H1 (cell line): ENCODE measurements around the gene C22orf39. TPM values are rescaled to one million over a fixed set of nuclear protein-coding genes. Genes with fewer than 3 reads are reported as not detected.

Source experiments
- CTCF ChIA-PET: fragments of 300-600 bp; sonication (Branson Sonifier 250); formaldehyde crosslinking; loops from one replicate; lab custom pipeline; 2021; ENCODE audit not compliant: partially characterized antibody; lab: Charles Lee
- POLR2A ChIA-PET: fragments of 300-600 bp; sonication (Branson Sonifier 250); formaldehyde crosslinking; loops from one replicate; lab custom pipeline; 2021; ENCODE audit warnings: inconsistent platforms; ENCODE audit not compliant: partially characterized antibody; lab: Charles Lee
- DNase-seq, 2 experiments: peaks; one replicate each; pipeline versions ENCODE4 v3.0.0 to v3.0.0-alpha.2; 2010 to 2022; ENCODE audit warnings: low spot score in 2 of 2, low read depth in 1 of 2, mixed read lengths in 1 of 2
- FAIRE-seq: peaks from 2 replicates; lab custom pipeline; 2011; peaks lifted over from hg19 to GRCh38; lab: Jason Lieb, UNC
- H2AFZ ChIP-seq: 2 replicates; pipeline ENCODE4 v1.8.1; 2012; ENCODE audit warnings: low read length, inconsistent platforms
- H2AK5ac ChIP-seq: 2 replicates; pipeline ENCODE4 v1.6.1; 2013; ENCODE audit warnings: low read depth, low read length
- H2BK120ac ChIP-seq: replicated peaks from 2 replicates; pipeline ENCODE3; 2013; ENCODE audit warnings: low read depth, low read length, inconsistent platforms
- H2BK12ac ChIP-seq: 2 replicates; pipeline ENCODE4 v1.6.1; 2013; ENCODE audit warnings: low read depth, low read length
- H2BK15ac ChIP-seq: 2 replicates; pipeline ENCODE4 v1.6.1; 2013; ENCODE audit warnings: low read length
- H2BK20ac ChIP-seq: 2 replicates; pipeline ENCODE4 v1.6.1; 2013; ENCODE audit warnings: low read length
- H2BK5ac ChIP-seq: 2 replicates; pipeline ENCODE4 v1.6.1; 2013; ENCODE audit warnings: low read depth, low read length
- H3K14ac ChIP-seq: 2 replicates; pipeline ENCODE4 v1.6.1; 2013; ENCODE audit warnings: inconsistent platforms; ENCODE audit not compliant: insufficient read length
- H3K18ac ChIP-seq: 2 replicates; pipeline ENCODE4 v1.6.1; 2013; ENCODE audit warnings: low read length; ENCODE audit errors: extremely low read depth
- H3K23ac ChIP-seq: 2 replicates; pipeline ENCODE4 v1.6.1; 2013; ENCODE audit warnings: inconsistent platforms; ENCODE audit not compliant: insufficient read length
- H3K23me2 ChIP-seq: 2 replicates; pipeline ENCODE4 v1.6.1; 2013; ENCODE audit warnings: low read depth, low read length
- H3K27ac ChIP-seq: 2 replicates; pipeline ENCODE4 v1.6.1; 2011; ENCODE audit warnings: low read depth, low read length, inconsistent platforms
- H3K27me3 ChIP-seq, 4 experiments: replicated peaks in 1 of 4; 1 replicate in 1 of 4; 2 replicates in 3 of 4; pipeline versions ENCODE4 v1.6.1 to v1.8.1; 2011 to 2013; ENCODE audit warnings: low read length in 3 of 4, mild to moderate bottlenecking in 3 of 4, inconsistent platforms in 2 of 4, mixed read lengths in 2 of 4, moderate library complexity in 1 of 4; ENCODE audit not compliant: control insufficient read depth in 3 of 4, insufficient read depth in 3 of 4; ENCODE audit errors: extremely low read depth in 1 of 4
- H3K36me3 ChIP-seq, 4 experiments: 2 replicates each; pipeline versions ENCODE4 v1.6.1 to v1.8.1; 2011 to 2013; ENCODE audit warnings: mild to moderate bottlenecking in 4 of 4, low read length in 3 of 4, moderate library complexity in 2 of 4, control low read depth in 1 of 4, inconsistent platforms in 1 of 4; ENCODE audit not compliant: insufficient read depth in 4 of 4, control insufficient read depth in 2 of 4
- H3K4ac ChIP-seq: replicated peaks from 2 replicates; pipeline ENCODE3; 2013; ENCODE audit warnings: low read length, low read depth, mixed read lengths, inconsistent platforms; ENCODE audit not compliant: insufficient read length
- H3K4me1 ChIP-seq, 4 experiments: replicated peaks in 1 of 4; 1 replicate in 1 of 4; 2 replicates in 3 of 4; pipeline versions ENCODE4 v1.6.1 to v1.8.1; 2011 to 2013; ENCODE audit warnings: low read length in 3 of 4, inconsistent platforms in 2 of 4, mixed read lengths in 1 of 4; ENCODE audit not compliant: insufficient read depth in 4 of 4, control insufficient read depth in 3 of 4
- H3K4me2 ChIP-seq, 2 experiments: 2 replicates each; pipeline versions ENCODE4 v1.6.1 to v1.8.1; 2011 to 2013; ENCODE audit warnings: low read depth in 2 of 2, low read length in 2 of 2, control low read depth in 1 of 2, inconsistent platforms in 1 of 2, mild to moderate bottlenecking in 1 of 2; ENCODE audit not compliant: insufficient read depth in 1 of 2
- H3K4me3 ChIP-seq, 4 experiments: fragments of 200-600, 300-600 bp in 1 of 4; sonication (generic), shearing (Covaris generic), sonication (Bioruptor Twin) in 1 of 4; 2 replicates each; pipeline versions ENCODE4 v1.5.1 to v1.8.1; 2011 to 2016; ENCODE audit warnings: low read length in 4 of 4, low read depth in 3 of 4, control low read depth in 2 of 4, inconsistent platforms in 2 of 4, mild to moderate bottlenecking in 2 of 4, mixed read lengths in 1 of 4, moderate library complexity in 1 of 4; ENCODE audit not compliant: insufficient read depth in 2 of 4; ENCODE audit errors: extremely low read depth in 1 of 4
- H3K56ac ChIP-seq: replicated peaks from 2 replicates; pipeline ENCODE3; 2013; ENCODE audit warnings: low read depth, mild to moderate bottlenecking, mixed read lengths, low read length, inconsistent platforms; ENCODE audit not compliant: insufficient read length
- H3K79me1 ChIP-seq: 2 replicates; pipeline ENCODE4 v1.6.1; 2013; ENCODE audit warnings: low read depth, low read length, control low read depth
- H3K79me2 ChIP-seq, 2 experiments: 2 replicates each; pipeline versions ENCODE4 v1.6.1 to v1.8.1; 2012 to 2013; ENCODE audit warnings: low read length in 2 of 2, mild to moderate bottlenecking in 2 of 2, inconsistent platforms in 1 of 2; ENCODE audit not compliant: insufficient read depth in 2 of 2, control insufficient read depth in 1 of 2
- H3K9ac ChIP-seq, 4 experiments: replicated peaks in 1 of 4; 1 replicate in 1 of 4; 2 replicates in 3 of 4; pipeline versions ENCODE4 v1.6.1 to v1.8.1; 2011 to 2013; ENCODE audit warnings: low read depth in 3 of 4, low read length in 3 of 4, control low read depth in 2 of 4, mild to moderate bottlenecking in 2 of 4, moderate library complexity in 2 of 4, inconsistent platforms in 1 of 4; ENCODE audit errors: extremely low read depth in 1 of 4
- H3K9me3 ChIP-seq, 2 experiments: 2 replicates each; pipeline versions ENCODE4 v1.6.1 to v1.8.1; 2012 to 2013; ENCODE audit warnings: mild to moderate bottlenecking in 2 of 2, moderate library complexity in 2 of 2, control low read depth in 1 of 2, inconsistent platforms in 1 of 2, low read depth in 1 of 2, low read length in 1 of 2, mixed read lengths in 1 of 2; ENCODE audit not compliant: insufficient read depth in 2 of 2
- H4K20me1 ChIP-seq, 2 experiments: replicated peaks in 1 of 2; 2 replicates each; pipeline versions ENCODE3 to v1.8.1; 2011 to 2013; ENCODE audit warnings: inconsistent platforms in 2 of 2, low read length in 2 of 2, mild to moderate bottlenecking in 1 of 2; ENCODE audit not compliant: insufficient read depth in 2 of 2, control insufficient read depth in 1 of 2
- H4K5ac ChIP-seq: 2 replicates; pipeline ENCODE4 v1.6.1; 2013; ENCODE audit warnings: low read length, low read depth, mixed read lengths, inconsistent platforms; ENCODE audit not compliant: insufficient read length
- H4K8ac ChIP-seq: 2 replicates; pipeline ENCODE4 v1.8.0; 2013; ENCODE audit warnings: mild to moderate bottlenecking, moderate library complexity, low read length, inconsistent platforms; ENCODE audit not compliant: insufficient read depth; ENCODE audit errors: extremely low read depth
- H4K91ac ChIP-seq: replicated peaks from 2 replicates; pipeline ENCODE3; 2013; ENCODE audit warnings: low read length, mixed read lengths, inconsistent platforms; ENCODE audit not compliant: insufficient read length
- BRCA1 ChIP-seq: IDR thresholded peaks from 2 replicates; pipeline ENCODE4 v1.6.1; 2012; ENCODE audit warnings: low read depth, low read length, improper control_type of control experiment
- CHD2 ChIP-seq: IDR thresholded peaks from 2 replicates; pipeline ENCODE4 v1.6.1; 2012; ENCODE audit warnings: low read length, improper control_type of control experiment
- POLR2AphosphoS5 ChIP-seq: IDR thresholded peaks from 2 replicates; pipeline ENCODE4 v1.6.1; 2011; ENCODE audit warnings: low read depth, low read length
- RBBP5 ChIP-seq: IDR thresholded peaks from 2 replicates; pipeline ENCODE4 v1.7.1; 2012; ENCODE audit warnings: low read depth, mild to moderate bottlenecking, inconsistent platforms, low read length, moderate library complexity, borderline replicate concordance
- TAF1 ChIP-seq: IDR thresholded peaks from 2 replicates; pipeline ENCODE4 v1.6.1; 2011; ENCODE audit warnings: mild to moderate bottlenecking, low read depth, low read length
- TBP ChIP-seq: IDR thresholded peaks from 2 replicates; pipeline ENCODE4 v1.6.1; 2011; ENCODE audit warnings: low read depth, low read length, improper control_type of control experiment
- TCF12 ChIP-seq: IDR thresholded peaks from 2 replicates; pipeline ENCODE4 v1.6.1; 2011; ENCODE audit warnings: low read depth, mild to moderate bottlenecking, low read length
- WGBS, 2 experiments: shearing (Covaris generic) in 1 of 2; methylation state at CpG; one replicate each; pipeline versions ENCODE4 v1.1.6 to v1.1.7; 2013 to 2015; ENCODE audit warnings: low lambda C conversion rate in 2 of 2, mixed read lengths in 2 of 2, inconsistent platforms in 1 of 2, low coverage in 1 of 2, missing lambda C conversion rate in 1 of 2; ENCODE audit not compliant: insufficient replicate concordance in 2 of 2, insufficient coverage in 1 of 2, insufficient read length in 1 of 2; ENCODE audit errors: extremely low coverage in 1 of 2, missing lambda C conversion rate in 1 of 2; 5-methylcytosine and 5-hydroxymethylcytosine counted together
- polyA plus RNA-seq, 7 experiments: library from polyadenylated mRNA; depleted of rRNA in 3 of 7; stranded (reverse) in 5 of 7; unstranded in 2 of 7; fragments of >200 nt in 5 of 7; fragments of 200-250 nt in 2 of 7; gene quantifications; 1 replicate in 5 of 7; 2 replicates in 1 of 7; 4 replicates in 1 of 7; pipeline versions ENCODE4 v1.2.1 to v1.2.3, GENCODE V29; 2011 to 2013; ENCODE audit warnings: missing spikeins in 2 of 7, mixed read lengths in 2 of 7
- total RNA-seq: library from RNA; stranded (reverse); fragmentation: NEBNext Ultra II Directional; extraction: Animal tissue kit (Norgen Biotek cat#: 25700); gene quantifications from 2 replicates; pipeline ENCODE4 v1.2.1, GENCODE V29; 2021

The C22orf39 gene
- total and polyA plus RNA-seq, 2 of the 8 experiments (the other 6 are each of a cell fraction or from before 2014, with no cell fraction given), result 22.7 to 27.7 TPM

GRCh38 chr22:19404676-19405075, 42.8 kb downstream of the C22orf39 start:
- Histone ChIP-seq H3K4ac (no peak overlapping the region), H2BK5ac (no peak overlapping the region), H4K8ac (no peak overlapping the region), H3K27me3 (no peaks in the 10 kb centered on the region), H3K79me2 (no peaks in the 10 kb centered on the region; a peak in 1 of 4 replicates), H2BK12ac (no peak overlapping the region), H3K27ac (no peak overlapping the region), H3K4me2 (no peak overlapping the region), H4K5ac (no peak overlapping the region), H4K91ac (no peak overlapping the region), H2BK120ac (no peak overlapping the region), H2BK15ac (no peak overlapping the region)
- CTCF ChIA-PET, result interaction anchor here (1.2 to 1.3 kb wide), 3 partner anchors 13 to 50 kb away, joined by 3 to 4 read pairs (median 3); no protein-coding TSS in a partner anchor
- POLR2A ChIA-PET, result interaction anchor here (1.0 to 2.0 kb wide), 6 partner anchors 9 to 78 kb away, joined by 3 to 5 read pairs (median 4); partner anchors contain the start of genes C22orf39 and HIRA
- TF ChIP-seq TCF12, result no peak
- TF ChIP-seq POLR2AphosphoS5, result no peak
- no peak for TF ChIP-seq TAF1
- no peak for TF ChIP-seq CHD2
- TF ChIP-seq BRCA1, result no peak
- TF ChIP-seq TBP, result no peak
- no peak for TF ChIP-seq RBBP5
- TF ChIP-seq, all 59 proteins: peak for 0
- WGBS, 2 experiments, result 88% methylated on average over 3 of the region's 3 CpGs; no CpG with 5 or more reads in 1 of the 2 experiments
- no peak overlapping the region for H3K14ac ChIP-seq
- DNase-seq (no peak), FAIRE-seq (no peak)
- no peak overlapping the region for H3K9ac ChIP-seq
- H3K9me3 ChIP-seq, result no peaks in the 10 kb centered on the region
- no peaks in the 10 kb centered on the region; the same call in 1 of the 2 replicates for H3K79me1 ChIP-seq
- H3K4me3 ChIP-seq, result no peak overlapping the region
- no peak overlapping the region for H2AK5ac ChIP-seq
- H4K20me1 ChIP-seq, result peaks cover 2 to 15% of the 10 kb centered on the region in 2 experiments
- no peak overlapping the region for H2BK20ac ChIP-seq
- peaks cover 7 to 38% (median 29%) of the 10 kb centered on the region in 4 experiments; a peak in 7 of 8 replicates for H3K36me3 ChIP-seq
- no peaks in the 10 kb centered on the region for H3K4me1 ChIP-seq
- no peaks in the 10 kb centered on the region for H3K23me2 ChIP-seq
- no peak overlapping the region for H3K23ac ChIP-seq
- no peak overlapping the region for H3K18ac ChIP-seq
- H2AFZ ChIP-seq, result no peak overlapping the region
- H3K56ac ChIP-seq, result no peak overlapping the region
